ENCODE measurements around the gene CORT. TPM values are rescaled to one million over a fixed set of nuclear protein-coding genes. Genes with fewer than 3 reads are reported as not detected.

Gene CORT
- total RNA-seq, 6 donors from 2014 or later, result 0.26 to 0.59 TPM; not detected in 4

DNA sequence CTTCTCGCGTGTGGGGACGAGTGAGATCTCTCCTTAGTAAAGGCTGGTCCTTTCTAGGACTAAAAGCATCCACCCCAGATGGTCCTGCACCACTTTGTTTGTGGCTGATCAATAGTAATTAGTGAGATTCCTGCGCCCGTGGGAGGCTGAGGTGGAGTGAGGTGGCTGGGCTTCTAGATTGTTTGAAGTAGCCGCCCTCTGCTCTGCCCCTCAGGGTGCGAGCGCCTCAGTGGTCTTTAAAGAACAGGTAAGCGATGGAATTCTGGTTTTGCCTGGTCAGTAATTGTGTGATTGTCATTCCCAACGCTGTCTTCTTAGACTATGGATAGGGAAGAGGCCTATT, 45.6 kb downstream of the CORT start:
- H3K27ac ChIP-seq, result peak overlapping the region; percentile 5 to 68 (median 53)
- 73 to 77% methylated on average over 10 of the region's 10 CpGs for WGBS, 2 donors
- DNase-seq (no peak), ATAC-seq (ENCODE audit: low FRiP score in 2 of 2) (no peak)
- H3K9me3 ChIP-seq, result no peaks in the 10 kb centered on the region
- H3K36me3 ChIP-seq, result peaks cover 0 to 12% (median 9%) of the 10 kb centered on the region in 4 donors
- peaks cover 11 to 17% (median 15%) of the 10 kb centered on the region in 4 donors for H3K4me1 ChIP-seq
- H3K27me3 ChIP-seq, result no peaks in the 10 kb centered on the region
- peak overlapping the region in 2 of 4 donors; percentile 23 to 38 for H3K4me3 ChIP-seq
- TF ChIP-seq POLR2A (IDR thresholded peaks at IDR 0.05) (no peak), CTCF (IDR thresholded peaks at IDR 0.05) (no peak), EP300 (IDR thresholded peaks at IDR 0.05) (no peak), POLR2AphosphoS5 (IDR thresholded peaks at IDR 0.05) (no peak)

DNA sequence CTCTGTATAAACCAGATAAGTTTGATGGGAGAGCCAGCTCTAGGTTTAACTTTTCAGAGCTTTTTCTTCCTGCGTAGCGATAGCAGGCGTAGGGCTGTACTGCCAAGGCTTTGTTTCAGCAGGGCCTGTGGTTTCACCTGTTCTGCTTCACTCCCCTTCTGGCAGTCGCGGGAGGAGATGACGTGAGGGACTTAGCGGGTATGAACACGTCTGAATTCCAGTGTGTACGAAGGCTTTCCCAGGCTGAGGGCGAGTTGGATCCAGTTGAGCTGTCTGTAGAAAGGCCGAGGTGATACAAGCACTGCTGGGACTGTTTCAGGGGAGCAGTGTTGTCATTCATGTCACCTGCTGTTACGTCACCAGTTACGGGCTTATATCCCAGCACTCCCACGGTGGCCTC, 46.1 kb downstream of the CORT start:
- WGBS, 2 donors, result 66 to 75% methylated on average over 6 to 14 of the region's 14 CpGs
- Histone ChIP-seq H3K4me3 (no peak overlapping the region), H3K36me3 (peaks cover 0 to 11% (median 9%) of the 10 kb centered on the region in 4 donors), H3K4me1 (peaks cover 11 to 21% (median 15%) of the 10 kb centered on the region in 4 donors), H3K27ac (peak overlapping the region; percentile 5 to 68 (median 53)), H3K27me3 (no peaks in the 10 kb centered on the region), H3K9me3 (no peaks in the 10 kb centered on the region)
- no peak for DNase-seq
- no peak for TF ChIP-seq POLR2AphosphoS5 (IDR thresholded peaks at IDR 0.05)
- TF ChIP-seq EP300 (IDR thresholded peaks at IDR 0.05), result no peak
- no peak for TF ChIP-seq POLR2A (IDR thresholded peaks at IDR 0.05)
- no peak for TF ChIP-seq CTCF (IDR thresholded peaks at IDR 0.05)
- no peak for ATAC-seq (ENCODE audit: low FRiP score in 2 of 2)

GRCh38 chr1:10497109-10497508, 47.3 kb downstream of the CORT start:
- peaks cover 11 to 22% (median 15%) of the 10 kb centered on the region in 4 donors for H3K4me1 ChIP-seq
- 88 to 93% methylated on average over 7 of the region's 7 CpGs for WGBS, 2 donors
- ATAC-seq (ENCODE audit: low FRiP score in 2 of 2) (no peak), DNase-seq (no peak)
- H3K27me3 ChIP-seq, result no peaks in the 10 kb centered on the region
- no peak overlapping the region for H3K27ac ChIP-seq
- H3K9me3 ChIP-seq, result no peaks in the 10 kb centered on the region
- TF ChIP-seq EP300 (IDR thresholded peaks at IDR 0.05), result no peak
- TF ChIP-seq POLR2A (IDR thresholded peaks at IDR 0.05), result no peak
- H3K4me3 ChIP-seq, result no peak overlapping the region
- peaks cover 0 to 9% (median 9%) of the 10 kb centered on the region in 4 donors for H3K36me3 ChIP-seq

GRCh38 chr1:10498231-10498630, 48.4 kb downstream of the CORT start:
- no peak overlapping the region for H3K4me3 ChIP-seq
- no peaks in the 10 kb centered on the region for H3K9me3 ChIP-seq
- peaks cover 11 to 27% (median 15%) of the 10 kb centered on the region in 4 donors for H3K4me1 ChIP-seq
- H3K27me3 ChIP-seq, result no peaks in the 10 kb centered on the region
- no peak overlapping the region for H3K27ac ChIP-seq
- TF ChIP-seq EP300 (IDR thresholded peaks at IDR 0.05) (no peak), POLR2AphosphoS5 (IDR thresholded peaks at IDR 0.05) (no peak), POLR2A (IDR thresholded peaks at IDR 0.05) (no peak), CTCF (IDR thresholded peaks at IDR 0.05) (no peak)
- no peak for ATAC-seq (ENCODE audit: low FRiP score in 2 of 2)
- peaks cover 0 to 9% (median 9%) of the 10 kb centered on the region in 4 donors for H3K36me3 ChIP-seq
- WGBS, 2 donors, result 87 to 90% methylated on average over 8 of the region's 8 CpGs
- DNase-seq, result no peak

Other genes starting within 250 kb of the CORT start
- gene KIF1B, start 239.5 kb upstream of the CORT start, total RNA-seq, result 10 to 100 TPM; 29.4 to 67.1 (median 42.0) TPM
- 100 to 1,000 TPM; 118 to 211 (median 183) TPM for gene PGD, start 51.0 kb upstream of the CORT start, total RNA-seq
- 10 to 100 TPM in 5 of 6 donors, 1 to 10 TPM in 1; 1.4 to 23.0 (median 14.3) TPM for gene CENPS, start 19.6 kb upstream of the CORT start, total RNA-seq
- 10 to 100 TPM; 15.8 to 37.2 (median 22.9) TPM for gene DFFA, start 22.5 kb downstream of the CORT start, total RNA-seq
- gene PEX14, start 24.9 kb downstream of the CORT start, total RNA-seq, result 10 to 100 TPM; 21.2 to 43.0 (median 29.9) TPM